CD4-positive, CD25-positive, alpha-beta regulatory T cell (primary cell): Measurements from ENCODE around the gene ARPP21. TPM values are rescaled to one million over a fixed set of nuclear protein-coding genes. Genes with fewer than 3 reads are reported as not detected.

ENCODE experiments used
- ATAC-seq, 2 donors: fragments of 150-1000 bp; cut with Tn5 transposase; one replicate each; pipeline ENCODE4 v1.10.0; 2021; ENCODE audit warnings: low read depth in 2 of 2, moderate number of reproducible peaks in 2 of 2, moderate library complexity in 1 of 2
- DNase-seq, 3 donors: peaks; one replicate each; pipeline versions ENCODE4 v3.0.0 to v3.0.0-alpha.2; 2012 to 2022; ENCODE audit warnings: mixed read lengths in 1 of 3
- H3K27ac ChIP-seq: one replicate; pipeline ENCODE4 v1.7.0; 2013; ENCODE audit warnings: mild to moderate bottlenecking, low read length; ENCODE audit not compliant: insufficient read depth, poor library complexity, severe bottlenecking
- H3K27me3 ChIP-seq: one replicate; pipeline ENCODE4 v1.7.0; 2013; ENCODE audit warnings: low read length; ENCODE audit not compliant: control insufficient read depth, insufficient read depth
- H3K36me3 ChIP-seq: one replicate; pipeline ENCODE4 v1.7.0; 2013; ENCODE audit warnings: mild to moderate bottlenecking, low read length, moderate library complexity; ENCODE audit not compliant: control insufficient read depth, insufficient read depth
- H3K4me1 ChIP-seq: 2 replicates; pipeline ENCODE4 v1.7.0; 2013; ENCODE audit warnings: mild to moderate bottlenecking, low read length; ENCODE audit not compliant: insufficient read depth, control insufficient read depth, poor library complexity, severe bottlenecking
- H3K4me3 ChIP-seq: one replicate; pipeline ENCODE4 v1.7.0; 2013; ENCODE audit warnings: low read depth, mild to moderate bottlenecking, low read length, moderate library complexity
- H3K9me3 ChIP-seq, 2 experiments: 1 replicate in 1 of 2; 2 replicates in 1 of 2; pipeline ENCODE4 v1.7.0; 2013; ENCODE audit warnings: low read length in 2 of 2, mild to moderate bottlenecking in 1 of 2, moderate library complexity in 1 of 2; ENCODE audit not compliant: control insufficient read depth in 2 of 2
- H3K27ac Mint-ChIP-seq, 3 donors: one replicate each; pipeline ENCODE4 v1.8.0; 2020 to 2022; ENCODE audit warnings: mild to moderate bottlenecking in 3 of 3, mixed read lengths in 3 of 3, moderate library complexity in 2 of 3
- H3K27me3 Mint-ChIP-seq: one replicate; pipeline ENCODE4 v1.8.0; 2022; ENCODE audit warnings: mild to moderate bottlenecking, mixed read lengths
- H3K36me3 Mint-ChIP-seq: one replicate; pipeline ENCODE4 v1.8.0; 2020; ENCODE audit warnings: mixed read lengths
- H3K4me1 Mint-ChIP-seq, 4 donors: one replicate each; pipeline ENCODE4 v1.8.0; 2020 to 2022; ENCODE audit warnings: mixed read lengths in 4 of 4, mild to moderate bottlenecking in 1 of 4
- H3K4me3 Mint-ChIP-seq, 4 donors: one replicate each; pipeline ENCODE4 v1.8.0; 2020 to 2022; ENCODE audit warnings: mild to moderate bottlenecking in 4 of 4, mixed read lengths in 4 of 4, moderate library complexity in 3 of 4
- H3K9me3 Mint-ChIP-seq, 7 donors: one replicate each; pipeline ENCODE4 v1.8.0; 2020 to 2022; ENCODE audit warnings: mixed read lengths in 7 of 7, mild to moderate bottlenecking in 3 of 7, moderate library complexity in 2 of 7
- polyA plus RNA-seq, 4 donors: library from polyadenylated mRNA; unstranded; fragments of 300-500 nt; fragmentation: Illumina TruSeq; gene quantifications; one replicate each; pipeline ENCODE4 v1.2.3, GENCODE V29; 2021
- total RNA-seq: library from RNA; stranded (reverse); gene quantifications from one replicate; pipeline ENCODE4 v1.2.3, GENCODE V29; 2022

The ARPP21 gene
- total and polyA plus RNA-seq, 5 donors from 2014 or later = not detected

DNA sequence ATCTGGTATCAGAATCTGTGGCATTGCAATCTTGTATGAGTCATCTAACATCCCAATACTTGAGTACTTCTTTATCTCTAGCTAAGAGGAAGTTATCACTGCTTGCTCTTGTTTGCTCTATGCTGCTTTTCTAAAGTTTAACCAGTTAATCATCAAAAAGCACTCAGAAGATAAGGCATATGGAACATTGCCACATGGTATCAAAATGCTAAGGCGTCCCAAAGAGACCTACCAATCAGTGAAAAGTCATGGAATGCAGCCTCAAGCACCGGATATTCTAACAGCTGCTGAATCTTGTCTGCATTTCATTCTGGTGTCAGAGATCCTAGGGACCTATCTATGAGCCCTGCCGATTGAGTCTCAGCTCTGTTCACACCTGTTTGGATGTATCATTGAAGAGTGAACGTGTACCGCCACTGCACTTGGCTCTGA is 192.8 kb downstream of the ARPP21 start:
- H3K9me3 Mint-ChIP-seq = peaks cover 0 to 14% (median 5%) of the 10 kb centered on the region in 7 donors
- no peaks in the 10 kb centered on the region for H3K27me3 ChIP-seq
- no peaks in the 10 kb centered on the region for H3K36me3 ChIP-seq

More for the DNA sequence above, 192.8 kb downstream of the ARPP21 start:
- no peak for ATAC-seq
- no peak for DNase-seq
- no peaks in the 10 kb centered on the region for H3K4me1 Mint-ChIP-seq
- H3K27me3 Mint-ChIP-seq = no peaks in the 10 kb centered on the region
- no peaks in the 10 kb centered on the region for H3K4me1 ChIP-seq
- no peaks in the 10 kb centered on the region for H3K9me3 ChIP-seq
- H3K27ac Mint-ChIP-seq = no peak overlapping the region
- H3K4me3 Mint-ChIP-seq = no peak overlapping the region
- H3K27ac ChIP-seq = no peak overlapping the region
- H3K4me3 ChIP-seq = no peak overlapping the region
- H3K36me3 Mint-ChIP-seq = no peaks in the 10 kb centered on the region
